Measurements from ENCODE around the gene KANSL1. TPM values are rescaled to one million over a fixed set of nuclear protein-coding genes. Genes with fewer than 3 reads are reported as not detected.

KANSL1 gene
- total and polyA plus RNA-seq, 2 donors (not counting 1 experiment from before 2014, with no cell fraction given): 8.4 to 78.6 TPM

GRCh38 chr17:46071796-46072195 is 121.4 kb downstream of the KANSL1 start:
- Histone ChIP-seq H3K27ac (ENCODE audit: insufficient read depth, low read length) (no peak overlapping the region), H2AFZ (ENCODE audit: low read length) (no peak overlapping the region), H3K79me2 (ENCODE audit: control insufficient read depth, insufficient read depth, low read length) (peaks cover 23% of the 10 kb centered on the region), H3K27me3 (ENCODE audit: control insufficient read depth, insufficient read depth, low read length) (no peaks in the 10 kb centered on the region), H4K20me1 (ENCODE audit: control insufficient read depth, extremely low read depth, insufficient read depth, low read length) (no peaks in the 10 kb centered on the region), H3K4me2 (ENCODE audit: extremely low read depth, insufficient read depth, low read length) (no peak overlapping the region), H3K9ac (ENCODE audit: insufficient read depth, low read length) (no peak overlapping the region), H3K36me3 (ENCODE audit: control insufficient read depth, insufficient read depth, low read length) (no peaks in the 10 kb centered on the region), H3K4me1 (ENCODE audit: control insufficient read depth, extremely low read depth, insufficient read depth, low read length) (peaks cover 10% of the 10 kb centered on the region), H3K4me3 (replicated peaks in 1 of 4; ENCODE audit: control extremely low read depth in 1 of 4, insufficient read depth in 1 of 4, low read depth in 3 of 4, low read length in 4 of 4) (no peak overlapping the region), H3K9me3 (ENCODE audit: control insufficient read depth, insufficient read depth, low read depth, low read length) (no peaks in the 10 kb centered on the region)
- no peak for TF ChIP-seq CTCF (conservative IDR thresholded peaks at IDR 0.05 in 1 of 2, IDR thresholded peaks at IDR 0.05 in 1 of 2; ENCODE audit: low read depth in 1 of 2, low read length in 2 of 2)
- TF ChIP-seq EZH2 (IDR thresholded peaks at IDR 0.05; ENCODE audit: low read length, missing control alignments): no peak
- DNase-seq (ENCODE audit: low read depth in 2 of 2): no peak

GRCh38 chr17:46064460-46064859 is 128.8 kb downstream of the KANSL1 start:
- Histone ChIP-seq H3K9me3 (ENCODE audit: control insufficient read depth, insufficient read depth, low read depth, low read length) (no peaks in the 10 kb centered on the region), H3K4me2 (ENCODE audit: extremely low read depth, insufficient read depth, low read length) (no peak overlapping the region), H3K36me3 (ENCODE audit: control insufficient read depth, insufficient read depth, low read length) (peaks cover 6% of the 10 kb centered on the region), H3K9ac (ENCODE audit: insufficient read depth, low read length) (no peak overlapping the region), H2AFZ (ENCODE audit: low read length) (no peak overlapping the region), H3K27me3 (ENCODE audit: control insufficient read depth, insufficient read depth, low read length) (no peaks in the 10 kb centered on the region), H3K4me1 (ENCODE audit: control insufficient read depth, extremely low read depth, insufficient read depth, low read length) (peaks cover 3% of the 10 kb centered on the region), H4K20me1 (ENCODE audit: control insufficient read depth, extremely low read depth, insufficient read depth, low read length) (no peaks in the 10 kb centered on the region), H3K4me3 (replicated peaks in 1 of 4; ENCODE audit: control extremely low read depth in 1 of 4, insufficient read depth in 1 of 4, low read depth in 3 of 4, low read length in 4 of 4) (no peak overlapping the region), H3K79me2 (ENCODE audit: control insufficient read depth, insufficient read depth, low read length) (peaks cover 3% of the 10 kb centered on the region), H3K27ac (ENCODE audit: insufficient read depth, low read length) (no peak overlapping the region)
- no peak for TF ChIP-seq CTCF (conservative IDR thresholded peaks at IDR 0.05 in 1 of 2, IDR thresholded peaks at IDR 0.05 in 1 of 2; ENCODE audit: low read depth in 1 of 2, low read length in 2 of 2)
- no peak for DNase-seq (ENCODE audit: low read depth in 2 of 2)

- no peak overlapping the region for H3K27ac ChIP-seq (ENCODE audit: insufficient read depth, low read length)
- H3K4me3 ChIP-seq (replicated peaks in 1 of 4; ENCODE audit: control extremely low read depth in 1 of 4, insufficient read depth in 1 of 4, low read depth in 3 of 4, low read length in 4 of 4): no peak overlapping the region
- no peaks in the 10 kb centered on the region for H3K79me2 ChIP-seq (ENCODE audit: control insufficient read depth, insufficient read depth, low read length)
- no peak overlapping the region for H3K4me2 ChIP-seq (ENCODE audit: extremely low read depth, insufficient read depth, low read length)
- peak; percentile 45 to 87 for DNase-seq (ENCODE audit: low read depth in 2 of 2)
- no peaks in the 10 kb centered on the region for H4K20me1 ChIP-seq (ENCODE audit: control insufficient read depth, extremely low read depth, insufficient read depth, low read length)
- peaks cover 3% of the 10 kb centered on the region for H3K4me1 ChIP-seq (ENCODE audit: control insufficient read depth, extremely low read depth, insufficient read depth, low read length)
- TF ChIP-seq CTCF (conservative IDR thresholded peaks at IDR 0.05 in 1 of 2, IDR thresholded peaks at IDR 0.05 in 1 of 2; ENCODE audit: low read depth in 1 of 2, low read length in 2 of 2) (no peak), EZH2 (IDR thresholded peaks at IDR 0.05; ENCODE audit: low read length, missing control alignments) (no peak)
- H3K9ac ChIP-seq (ENCODE audit: insufficient read depth, low read length): no peak overlapping the region
- H3K36me3 ChIP-seq (ENCODE audit: control insufficient read depth, insufficient read depth, low read length): peaks cover 6% of the 10 kb centered on the region
- no peak overlapping the region for H2AFZ ChIP-seq (ENCODE audit: low read length)
- no peaks in the 10 kb centered on the region for H3K27me3 ChIP-seq (ENCODE audit: control insufficient read depth, insufficient read depth, low read length)
- H3K9me3 ChIP-seq (ENCODE audit: control insufficient read depth, insufficient read depth, low read depth, low read length): no peaks in the 10 kb centered on the region
These were observed 130.0 kb downstream of the KANSL1 start for GRCh38 chr17:46063241-46063640.

Measured in fibroblast of lung (primary cell).